K562 (cell line): ENCODE measurements around the gene NBEAL2. TPM values are rescaled to one million over a fixed set of nuclear protein-coding genes. Genes with fewer than 3 reads are reported as not detected.
A peak's percentile ranks its signal among the peaks of the same experiment; 100 is the strongest.

Experiments used
- ARNT ChIP-seq, 2 experiments: fragments of 450-650 bp; IDR thresholded peaks; 2 replicates each; pipeline ENCODE4 v1.6.1; 2016; ENCODE audit warnings: mild to moderate bottlenecking in 1 of 2
- BACH1 ChIP-seq: fragments of 200-800 bp; sonication (Bioruptor generic); IDR thresholded peaks from 2 replicates; pipeline ENCODE4 v1.6.1; 2016; ENCODE audit warnings: missing genetic modification characterization, missing compliant biosample characterization
- BCOR ChIP-seq: fragments of 450-650 bp; IDR thresholded peaks from 2 replicates; pipeline ENCODE4 v1.6.1; 2016
- CTBP1 ChIP-seq: fragments of 450-650 bp; IDR thresholded peaks from 2 replicates; pipeline ENCODE4 v1.6.1; 2016; ENCODE audit warnings: borderline replicate concordance
- ETV6 ChIP-seq, 3 experiments: fragments of 150-350 bp in 1 of 3; sonication (generic) in 1 of 3; formaldehyde crosslinking in 1 of 3; IDR thresholded peaks; 2 replicates each; pipeline versions ENCODE4 v1.6.1 to v1.8.0; 2014 to 2022; ENCODE audit warnings: borderline replicate concordance in 2 of 3, low read depth in 2 of 3, antibody characterized with exemption in 1 of 3, low read length in 1 of 3, mild to moderate bottlenecking in 1 of 3, missing genetic modification reagents in 1 of 3
- HDAC8 ChIP-seq: fragments of 450-650 bp; IDR thresholded peaks from 2 replicates; pipeline ENCODE4 v1.6.1; 2016; ENCODE audit warnings: mild to moderate bottlenecking, missing genetic modification characterization, moderate library complexity, missing compliant biosample characterization
- HNRNPH1 ChIP-seq: fragments of 200-400 bp; formaldehyde crosslinking; optimal IDR thresholded peaks from 2 replicates; pipeline ENCODE3; 2017; ENCODE audit warnings: low read depth, mild to moderate bottlenecking, low read length, moderate library complexity
- HNRNPL ChIP-seq: fragments of 200-400 bp; formaldehyde crosslinking; IDR thresholded peaks from 2 replicates; pipeline ENCODE4 v1.6.1; 2017; ENCODE audit warnings: low read depth, mild to moderate bottlenecking, low read length
- ILF3 ChIP-seq: fragments of 450-650 bp; IDR thresholded peaks from 2 replicates; pipeline ENCODE4 v1.6.1; 2018; ENCODE audit warnings: antibody characterized with exemption, mild to moderate bottlenecking, moderate library complexity, borderline replicate concordance
- MBD2 ChIP-seq: sonication (generic); IDR thresholded peaks from 2 replicates; pipeline ENCODE4 v1.6.1; 2016; ENCODE audit warnings: low read depth, borderline replicate concordance
- MYBL2 ChIP-seq, 2 experiments: fragments of 450-650 bp in 1 of 2; sonication (generic) in 1 of 2; formaldehyde crosslinking in 1 of 2; IDR thresholded peaks; 2 replicates each; pipeline versions ENCODE4 v1.6.1 to v1.8.1; 2017 to 2022; ENCODE audit warnings: borderline replicate concordance in 1 of 2, inconsistent platforms in 1 of 2, low read depth in 1 of 2, mild to moderate bottlenecking in 1 of 2, missing genetic modification reagents in 1 of 2, moderate library complexity in 1 of 2
- ZC3H4 ChIP-seq: sonication (generic); formaldehyde crosslinking; IDR thresholded peaks from 2 replicates; pipeline ENCODE4 v1.9.0; 2021; ENCODE audit warnings: missing genetic modification reagents, borderline replicate concordance
- ZNF780A ChIP-seq: fragments of 250-450 bp; sonication (Bioruptor Pico); IDR thresholded peaks from 2 replicates; pipeline ENCODE4 v1.5.0; 2021; ENCODE audit warnings: mild to moderate bottlenecking
- polyA plus RNA-seq, 8 experiments: library from polyadenylated mRNA; depleted of rRNA in 4 of 8; stranded (reverse) in 5 of 8; unstranded in 3 of 8; fragments of >200 nt; fragmentation: Nextera tagmentation in 2 of 8; fragmentation: Illumina TruSeq in 1 of 8; extraction: Ambion mirVana in 2 of 8; extraction: Trizol in 1 of 8; gene quantifications; 2 replicates each; pipeline versions ENCODE4 v1.2.1 to v1.2.3, GENCODE V29; 2011 to 2014; ENCODE audit warnings: inconsistent platforms in 1 of 8, missing spikeins in 1 of 8
- total RNA-seq, 7 experiments: library from RNA; depleted of rRNA in 6 of 7; stranded (reverse); fragments of >200 nt in 6 of 7; fragmentation: Illumina TruSeq in 2 of 7; extraction: Trizol in 2 of 7; gene quantifications; 2 replicates each; pipeline versions ENCODE4 v1.2.1 to v1.2.3, GENCODE V29; 2011 to 2021; ENCODE audit warnings: low replicate concordance in 1 of 7
- TF ChIP-seq, protein P1 (sequence below): fragments of 450-650 bp; IDR thresholded peaks from 2 replicates; pipeline ENCODE4 v1.6.1; 2016; ENCODE audit warnings: missing biosample characterization, missing genetic modification characterization
- TF ChIP-seq, protein P2 (sequence below): fragments of 200-400 bp; formaldehyde crosslinking; IDR thresholded peaks from 2 replicates; pipeline ENCODE4 v1.6.1; 2017; ENCODE audit warnings: mild to moderate bottlenecking, low read depth, low read length, moderate library complexity
- TF ChIP-seq, protein P3 (sequence below): sonication (generic); formaldehyde crosslinking; IDR thresholded peaks from 2 replicates; pipeline ENCODE4 v1.4.0; 2020; ENCODE audit warnings: mild to moderate bottlenecking, missing genetic modification reagents
- TF ChIP-seq, protein P4 (sequence below): sonication (generic); formaldehyde crosslinking; IDR thresholded peaks from 2 replicates; pipeline ENCODE4 v1.9.0; 2022; ENCODE audit warnings: mild to moderate bottlenecking, missing genetic modification reagents

NBEAL2 gene
- total and polyA plus RNA-seq, 9 of the 15 experiments (the other 6 are each of a cell fraction or from before 2014, with no cell fraction given), result 0.06 to 114 (median 29.6) TPM

DNA sequence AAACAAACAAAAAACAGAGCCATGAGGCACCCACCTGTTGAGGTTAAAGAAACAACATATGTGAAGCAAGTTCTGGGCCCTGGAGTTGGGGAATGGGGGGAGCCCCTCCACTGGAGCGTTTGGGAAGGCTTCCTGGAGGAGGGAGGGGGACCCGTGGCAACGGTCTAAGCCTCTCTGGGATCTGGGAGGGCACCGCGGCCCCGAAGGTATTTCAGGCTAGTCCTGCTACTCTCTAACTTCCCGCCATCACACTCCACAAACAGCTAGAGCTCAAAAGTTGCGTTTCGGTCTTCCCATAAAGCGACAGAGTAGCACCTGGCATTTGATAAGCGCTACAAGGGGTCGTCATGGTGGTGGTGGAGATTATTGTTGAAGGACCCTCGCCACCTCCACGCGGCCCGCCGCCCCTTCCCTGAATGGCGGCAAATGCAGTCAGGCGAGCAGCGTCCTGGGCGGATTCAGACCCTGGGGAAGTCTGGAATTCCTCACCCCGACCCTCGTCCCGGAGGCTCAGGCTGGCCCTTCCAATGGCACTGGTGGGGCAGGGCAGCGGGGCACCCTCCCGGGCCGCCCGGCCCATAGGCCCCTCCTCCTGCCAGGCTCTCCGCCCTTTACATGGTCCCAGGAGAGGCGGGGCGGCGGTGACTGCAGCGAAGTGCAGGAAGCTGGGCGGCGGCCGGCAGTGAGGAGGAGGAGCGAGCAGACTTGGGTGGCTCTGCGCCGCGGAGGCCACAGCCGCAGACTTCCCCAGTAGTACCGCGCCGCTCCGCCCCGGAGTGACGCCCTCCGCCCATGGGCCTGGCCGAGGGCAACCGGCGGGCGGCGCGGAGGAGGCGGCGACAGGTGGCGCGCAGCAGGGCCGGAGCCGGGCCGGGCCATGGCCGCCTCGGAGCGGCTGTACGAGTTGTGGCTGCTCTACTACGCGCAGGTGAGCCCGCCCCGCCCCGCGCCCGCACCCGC lies at the start of gene NBEAL2 (continued):
- TF ChIP-seq ETV6 (IDR thresholded peaks at IDR 0.05; ENCODE audit: borderline replicate concordance in 1 of 2, low read depth in 2 of 2, low read length in 1 of 2), result no peak
- no peak for TF ChIP-seq ETV6 (CRISPR knock-in tag; IDR thresholded peaks at IDR 0.05; ENCODE audit: borderline replicate concordance)
- TF ChIP-seq BACH1 (tag), result no peak
- TF ChIP-seq ARNT (IDR thresholded peaks at IDR 0.05), result no peak
- TF ChIP-seq, protein P1, sequence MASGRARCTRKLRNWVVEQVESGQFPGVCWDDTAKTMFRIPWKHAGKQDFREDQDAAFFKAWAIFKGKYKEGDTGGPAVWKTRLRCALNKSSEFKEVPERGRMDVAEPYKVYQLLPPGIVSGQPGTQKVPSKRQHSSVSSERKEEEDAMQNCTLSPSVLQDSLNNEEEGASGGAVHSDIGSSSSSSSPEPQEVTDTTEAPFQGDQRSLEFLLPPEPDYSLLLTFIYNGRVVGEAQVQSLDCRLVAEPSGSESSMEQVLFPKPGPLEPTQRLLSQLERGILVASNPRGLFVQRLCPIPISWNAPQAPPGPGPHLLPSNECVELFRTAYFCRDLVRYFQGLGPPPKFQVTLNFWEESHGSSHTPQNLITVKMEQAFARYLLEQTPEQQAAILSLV (tag), result no peak
- peak; percentile 98 for TF ChIP-seq HNRNPL
- no peak; the same call in 1 of the 2 replicates for TF ChIP-seq HDAC8 (tag)
- TF ChIP-seq MYBL2 (IDR thresholded peaks at IDR 0.05; ENCODE audit: low read depth), result no peak
- no peak for TF ChIP-seq MYBL2 (CRISPR knock-in tag; IDR thresholded peaks at IDR 0.05; ENCODE audit: borderline replicate concordance)
- TF ChIP-seq MBD2, result peak; percentile 53; the same call in 1 of the 2 replicates
- no peak for TF ChIP-seq HNRNPH1
- no peak; the same call in 1 of the 2 replicates for TF ChIP-seq ZC3H4 (CRISPR knock-in tag)
- TF ChIP-seq ZNF780A (CRISPR knock-in tag), result no peak
- TF ChIP-seq, protein P2, sequence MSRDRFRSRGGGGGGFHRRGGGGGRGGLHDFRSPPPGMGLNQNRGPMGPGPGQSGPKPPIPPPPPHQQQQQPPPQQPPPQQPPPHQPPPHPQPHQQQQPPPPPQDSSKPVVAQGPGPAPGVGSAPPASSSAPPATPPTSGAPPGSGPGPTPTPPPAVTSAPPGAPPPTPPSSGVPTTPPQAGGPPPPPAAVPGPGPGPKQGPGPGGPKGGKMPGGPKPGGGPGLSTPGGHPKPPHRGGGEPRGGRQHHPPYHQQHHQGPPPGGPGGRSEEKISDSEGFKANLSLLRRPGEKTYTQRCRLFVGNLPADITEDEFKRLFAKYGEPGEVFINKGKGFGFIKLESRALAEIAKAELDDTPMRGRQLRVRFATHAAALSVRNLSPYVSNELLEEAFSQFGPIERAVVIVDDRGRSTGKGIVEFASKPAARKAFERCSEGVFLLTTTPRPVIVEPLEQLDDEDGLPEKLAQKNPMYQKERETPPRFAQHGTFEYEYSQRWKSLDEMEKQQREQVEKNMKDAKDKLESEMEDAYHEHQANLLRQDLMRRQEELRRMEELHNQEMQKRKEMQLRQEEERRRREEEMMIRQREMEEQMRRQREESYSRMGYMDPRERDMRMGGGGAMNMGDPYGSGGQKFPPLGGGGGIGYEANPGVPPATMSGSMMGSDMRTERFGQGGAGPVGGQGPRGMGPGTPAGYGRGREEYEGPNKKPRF, result no peak
- TF ChIP-seq, protein P3, sequence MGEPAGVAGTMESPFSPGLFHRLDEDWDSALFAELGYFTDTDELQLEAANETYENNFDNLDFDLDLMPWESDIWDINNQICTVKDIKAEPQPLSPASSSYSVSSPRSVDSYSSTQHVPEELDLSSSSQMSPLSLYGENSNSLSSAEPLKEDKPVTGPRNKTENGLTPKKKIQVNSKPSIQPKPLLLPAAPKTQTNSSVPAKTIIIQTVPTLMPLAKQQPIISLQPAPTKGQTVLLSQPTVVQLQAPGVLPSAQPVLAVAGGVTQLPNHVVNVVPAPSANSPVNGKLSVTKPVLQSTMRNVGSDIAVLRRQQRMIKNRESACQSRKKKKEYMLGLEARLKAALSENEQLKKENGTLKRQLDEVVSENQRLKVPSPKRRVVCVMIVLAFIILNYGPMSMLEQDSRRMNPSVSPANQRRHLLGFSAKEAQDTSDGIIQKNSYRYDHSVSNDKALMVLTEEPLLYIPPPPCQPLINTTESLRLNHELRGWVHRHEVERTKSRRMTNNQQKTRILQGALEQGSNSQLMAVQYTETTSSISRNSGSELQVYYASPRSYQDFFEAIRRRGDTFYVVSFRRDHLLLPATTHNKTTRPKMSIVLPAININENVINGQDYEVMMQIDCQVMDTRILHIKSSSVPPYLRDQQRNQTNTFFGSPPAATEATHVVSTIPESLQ, result no peak
- TF ChIP-seq BCOR, result peak; percentile 10; the same call in 1 of the 2 replicates
- TF ChIP-seq CTBP1, result peak; percentile 98
- no peak for TF ChIP-seq ILF3
- TF ChIP-seq, protein P4, sequence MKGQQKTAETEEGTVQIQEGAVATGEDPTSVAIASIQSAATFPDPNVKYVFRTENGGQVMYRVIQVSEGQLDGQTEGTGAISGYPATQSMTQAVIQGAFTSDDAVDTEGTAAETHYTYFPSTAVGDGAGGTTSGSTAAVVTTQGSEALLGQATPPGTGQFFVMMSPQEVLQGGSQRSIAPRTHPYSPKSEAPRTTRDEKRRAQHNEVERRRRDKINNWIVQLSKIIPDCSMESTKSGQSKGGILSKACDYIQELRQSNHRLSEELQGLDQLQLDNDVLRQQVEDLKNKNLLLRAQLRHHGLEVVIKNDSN, result no peak
